ENCODE measurements around the gene SMIM30.

The SMIM30 gene

GRCh38 chr7:113100121-113100603, 18.2 kb downstream of the SMIM30 start:
- DNase-seq (ENCODE audit: low read depth in 2 of 2): no peak

- no peak for DNase-seq (ENCODE audit: low read depth in 2 of 2)
Measured at GRCh38 chr7:113099284-113099919, 19.0 kb downstream of the SMIM30 start.

- no peak for DNase-seq (ENCODE audit: low read depth in 2 of 2)
Measured at GRCh38 chr7:113094517-113095249, 23.7 kb downstream of the SMIM30 start.

- DNase-seq (ENCODE audit: low read depth in 2 of 2): no peak
Measured at GRCh38 chr7:113093561-113093960, 24.8 kb downstream of the SMIM30 start.

- DNase-seq (ENCODE audit: low read depth in 2 of 2): no peak
Measured at GRCh38 chr7:113092762-113093161, 25.6 kb downstream of the SMIM30 start.

- no peak for DNase-seq (ENCODE audit: low read depth in 2 of 2)
Measured at GRCh38 chr7:113087071-113087998, 31.0 kb downstream of the SMIM30 start.

- peak in 1 of 2 donors; percentile 1 for DNase-seq (ENCODE audit: low read depth in 2 of 2)
Measured at GRCh38 chr7:113086431-113086888, 31.9 kb downstream of the SMIM30 start, which contains the start of gene GPR85. Gene GPR85, minus strand, starts transcription at chr7:113086827. Its CDS starts 2,106 bp downstream, at chr7:113084721.

- no peak for DNase-seq (ENCODE audit: low read depth in 2 of 2)
Measured at GRCh38 chr7:113085781-113086390, 32.5 kb downstream of the SMIM30 start.

GRCh38 chr7:113084496-113085172, 33.7 kb downstream of the SMIM30 start:
- DNase-seq (ENCODE audit: low read depth in 2 of 2): no peak

GRCh38 chr7:113083816-113084495, 34.4 kb downstream of the SMIM30 start:
- no peak for DNase-seq (ENCODE audit: low read depth in 2 of 2)

GRCh38 chr7:113083132-113083815, 35.1 kb downstream of the SMIM30 start:
- no peak for DNase-seq (ENCODE audit: low read depth in 2 of 2)

GRCh38 chr7:113078331-113078730, 40.0 kb downstream of the SMIM30 start:
- DNase-seq (ENCODE audit: low read depth in 2 of 2): no peak

- no peak for DNase-seq (ENCODE audit: low read depth in 2 of 2)
Measured at GRCh38 chr7:113076703-113077102, 41.7 kb downstream of the SMIM30 start.

GRCh38 chr7:113071465-113071864, 46.9 kb downstream of the SMIM30 start:
- DNase-seq (ENCODE audit: low read depth in 2 of 2): no peak
